CD14-positive monocyte (primary cell): ENCODE data around the gene CIAO2A. TPM values are rescaled to one million over a fixed set of nuclear protein-coding genes. Genes with fewer than 3 reads are reported as not detected.
"Not testable (repeated sequence)": the region's sequence is repeated elsewhere in the genome, so short reads cannot be mapped to it uniquely, and the experiment has no call there.

Source experiments
- DNase-seq, 3 donors: peaks; one replicate each; pipeline ENCODE4 v3.0.0-alpha.2; 2011 to 2022
- H2AFZ ChIP-seq: 2 replicates; pipeline ENCODE4 v1.6.0; 2012; ENCODE audit warnings: mild to moderate bottlenecking, low read depth, low read length, inconsistent platforms; ENCODE audit not compliant: insufficient read depth, poor library complexity, severe bottlenecking
- H3K27ac ChIP-seq, 2 donors: 1 replicate in 1 of 2; 2 replicates in 1 of 2; pipeline ENCODE4 v1.5.1; 2012 to 2013; ENCODE audit warnings: low read length in 2 of 2, control low read depth in 1 of 2, inconsistent platforms in 1 of 2, low read depth in 1 of 2, mild to moderate bottlenecking in 1 of 2
- H3K27me3 ChIP-seq, 2 donors: one replicate each; pipeline versions ENCODE4 v1.6.0 to v1.6.1; 2011 to 2013; ENCODE audit warnings: low read length in 2 of 2; ENCODE audit not compliant: control insufficient read depth in 2 of 2, insufficient read depth in 2 of 2
- H3K36me3 ChIP-seq, 2 donors: replicated peaks in 1 of 2; 1 replicate in 1 of 2; 2 replicates in 1 of 2; pipeline versions ENCODE4 v1.5.1 to v1.6.1; 2012 to 2013; ENCODE audit warnings: low read length in 2 of 2, control low read depth in 1 of 2, inconsistent platforms in 1 of 2, mild to moderate bottlenecking in 1 of 2; ENCODE audit not compliant: insufficient read depth in 2 of 2, control insufficient read depth in 1 of 2
- H3K4me1 ChIP-seq, 2 donors: 1 replicate in 1 of 2; 2 replicates in 1 of 2; pipeline versions ENCODE4 v1.5.1 to v1.6.1; 2012 to 2013; ENCODE audit warnings: low read length in 2 of 2, control low read depth in 1 of 2, inconsistent platforms in 1 of 2, mild to moderate bottlenecking in 1 of 2, moderate library complexity in 1 of 2; ENCODE audit not compliant: insufficient read depth in 2 of 2, control insufficient read depth in 1 of 2
- H3K4me2 ChIP-seq: replicated peaks from 2 replicates; pipeline ENCODE3; 2012; ENCODE audit warnings: low read length, moderate library complexity, mild to moderate bottlenecking; ENCODE audit not compliant: poor library complexity, severe bottlenecking; ENCODE audit errors: extremely low read depth
- H3K4me3 ChIP-seq, 3 experiments: fragments of 200-600 bp in 1 of 3; sonication (generic) in 1 of 3; replicated peaks in 1 of 3; 1 replicate in 2 of 3; 2 replicates in 1 of 3; pipeline ENCODE4 v1.5.1; 2011 to 2013; ENCODE audit warnings: low read length in 3 of 3, mild to moderate bottlenecking in 3 of 3, control low read depth in 2 of 3, low read depth in 2 of 3, inconsistent platforms in 1 of 3, moderate library complexity in 1 of 3
- H3K79me2 ChIP-seq: 2 replicates; pipeline ENCODE4 v1.6.0; 2012; ENCODE audit warnings: mild to moderate bottlenecking, control low read depth, inconsistent platforms, low read length, moderate library complexity; ENCODE audit not compliant: insufficient read depth
- H3K9ac ChIP-seq: 2 replicates; pipeline ENCODE4 v1.6.0; 2017; ENCODE audit warnings: low read length, mild to moderate bottlenecking; ENCODE audit not compliant: insufficient read depth, poor library complexity, severe bottlenecking
- H3K9me3 ChIP-seq, 2 donors: replicated peaks in 1 of 2; 1 replicate in 1 of 2; 2 replicates in 1 of 2; pipeline versions ENCODE4 v1.5.1 to v1.6.1; 2012 to 2013; ENCODE audit warnings: low read length in 2 of 2, control low read depth in 1 of 2; ENCODE audit not compliant: control insufficient read depth in 1 of 2, insufficient read depth in 1 of 2
- H4K20me1 ChIP-seq: 2 replicates; pipeline ENCODE4 v1.6.0; 2012; ENCODE audit warnings: mild to moderate bottlenecking, low read length, control low read depth, moderate library complexity; ENCODE audit not compliant: insufficient read depth
- H3K27ac Mint-ChIP-seq, 7 donors: one replicate each; pipeline ENCODE4 v1.8.0; 2020; ENCODE audit warnings: mild to moderate bottlenecking in 7 of 7, mixed read lengths in 7 of 7, moderate library complexity in 6 of 7, inconsistent platforms in 2 of 7
- H3K27me3 Mint-ChIP-seq, 3 donors: one replicate each; pipeline ENCODE4 v1.8.0; 2021 to 2022; ENCODE audit warnings: low read depth in 3 of 3, mild to moderate bottlenecking in 3 of 3, mixed read lengths in 3 of 3, moderate library complexity in 3 of 3, inconsistent platforms in 1 of 3
- H3K36me3 Mint-ChIP-seq, 2 donors: one replicate each; pipeline ENCODE4 v1.8.0; 2020; ENCODE audit warnings: mixed read lengths in 2 of 2, inconsistent platforms in 1 of 2, mild to moderate bottlenecking in 1 of 2
- H3K4me1 Mint-ChIP-seq: one replicate; pipeline ENCODE4 v1.8.0; 2020; ENCODE audit warnings: mild to moderate bottlenecking, mixed read lengths
- H3K4me3 Mint-ChIP-seq, 2 donors: one replicate each; pipeline ENCODE4 v1.8.0; 2020; ENCODE audit warnings: mild to moderate bottlenecking in 2 of 2, mixed read lengths in 2 of 2, moderate library complexity in 1 of 2
- H3K9me3 Mint-ChIP-seq, 7 donors: one replicate each; pipeline ENCODE4 v1.8.0; 2020 to 2022; ENCODE audit warnings: mixed read lengths in 7 of 7, mild to moderate bottlenecking in 6 of 7, moderate library complexity in 6 of 7, inconsistent platforms in 2 of 7
- WGBS: methylation state at CpG from one replicate; pipeline ENCODE4 v1.1.5; 2013; ENCODE audit warnings: missing lambda C conversion rate; ENCODE audit not compliant: insufficient coverage; 5-methylcytosine and 5-hydroxymethylcytosine counted together
- intact Hi-C, 2 donors: fragments of 100-400 bp; cut with micrococcal nuclease; formaldehyde crosslinking; loops; one replicate each; pipeline versions ENCODE4 v1.15.0 to v1.15.1; 2023
- polyA plus RNA-seq, 3 donors: library from polyadenylated mRNA; depleted of rRNA in 1 of 3; unstranded in 2 of 3; stranded (reverse) in 1 of 3; fragments of 300-500 nt in 2 of 3; fragments of >200 nt in 1 of 3; fragmentation: Illumina TruSeq in 2 of 3; gene quantifications; 1 replicate in 2 of 3; 2 replicates in 1 of 3; pipeline ENCODE4 v1.2.3, GENCODE V29; 2012 to 2021
- TF ChIP-seq, protein P1 (sequence below): fragments of 200-600 bp; IDR thresholded peaks from one replicate; pipeline ENCODE4 v1.8.0; 2022; ENCODE audit warnings: antibody characterized with exemption, mild to moderate bottlenecking

The CIAO2A gene
- polyA plus RNA-seq, 3 donors = 98.2 to 265 (median 261) TPM

DNA sequence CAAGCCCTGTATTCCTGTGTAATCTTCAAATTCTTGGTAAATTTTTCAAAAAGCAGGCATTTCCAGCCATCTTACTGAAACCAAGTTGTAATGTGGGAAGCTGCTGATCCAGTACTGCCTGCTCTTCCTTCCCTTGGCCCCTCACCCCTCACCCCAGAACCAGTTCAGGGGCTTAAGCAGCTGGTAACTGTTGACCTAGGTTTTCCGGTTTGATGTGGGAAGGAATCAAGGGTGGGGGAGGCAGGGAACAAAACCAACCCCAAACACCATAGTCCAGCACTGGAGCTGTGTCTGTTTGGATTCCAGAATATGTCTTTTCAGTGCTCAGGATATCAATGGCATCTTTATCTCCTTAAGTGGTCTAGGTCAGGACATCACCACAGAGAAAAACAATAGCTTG lies 28.8 kb upstream of the CIAO2A start:
- H3K27ac ChIP-seq = no peak overlapping the region
- no peak overlapping the region for H2AFZ ChIP-seq
- H3K4me1 ChIP-seq = no peaks in the 10 kb centered on the region
- no peaks in the 10 kb centered on the region for H3K27me3 ChIP-seq
- peaks cover 83 to 96% of the 10 kb centered on the region in 2 donors for H3K36me3 Mint-ChIP-seq
- no peak overlapping the region for H3K4me2 ChIP-seq
- TF ChIP-seq, protein P1, sequence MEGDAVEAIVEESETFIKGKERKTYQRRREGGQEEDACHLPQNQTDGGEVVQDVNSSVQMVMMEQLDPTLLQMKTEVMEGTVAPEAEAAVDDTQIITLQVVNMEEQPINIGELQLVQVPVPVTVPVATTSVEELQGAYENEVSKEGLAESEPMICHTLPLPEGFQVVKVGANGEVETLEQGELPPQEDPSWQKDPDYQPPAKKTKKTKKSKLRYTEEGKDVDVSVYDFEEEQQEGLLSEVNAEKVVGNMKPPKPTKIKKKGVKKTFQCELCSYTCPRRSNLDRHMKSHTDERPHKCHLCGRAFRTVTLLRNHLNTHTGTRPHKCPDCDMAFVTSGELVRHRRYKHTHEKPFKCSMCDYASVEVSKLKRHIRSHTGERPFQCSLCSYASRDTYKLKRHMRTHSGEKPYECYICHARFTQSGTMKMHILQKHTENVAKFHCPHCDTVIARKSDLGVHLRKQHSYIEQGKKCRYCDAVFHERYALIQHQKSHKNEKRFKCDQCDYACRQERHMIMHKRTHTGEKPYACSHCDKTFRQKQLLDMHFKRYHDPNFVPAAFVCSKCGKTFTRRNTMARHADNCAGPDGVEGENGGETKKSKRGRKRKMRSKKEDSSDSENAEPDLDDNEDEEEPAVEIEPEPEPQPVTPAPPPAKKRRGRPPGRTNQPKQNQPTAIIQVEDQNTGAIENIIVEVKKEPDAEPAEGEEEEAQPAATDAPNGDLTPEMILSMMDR = no peak
- H3K79me2 ChIP-seq = peaks cover 8% of the 10 kb centered on the region
- H3K36me3 ChIP-seq = peaks cover 92 to 98% of the 10 kb centered on the region in 2 donors
- H3K9ac ChIP-seq = no peak overlapping the region
- no peak for DNase-seq
- no peaks in the 10 kb centered on the region for H3K27me3 Mint-ChIP-seq
- H3K4me3 Mint-ChIP-seq = no peak overlapping the region
- no CpG with 5 or more reads among the region's 1 CpG for WGBS
- peak overlapping the region in 1 of 7 donors; percentile 35 for H3K27ac Mint-ChIP-seq
- H3K9me3 Mint-ChIP-seq = no peaks in the 10 kb centered on the region
- H3K4me1 Mint-ChIP-seq = no peaks in the 10 kb centered on the region
- intact Hi-C loops = no loop called here
- no peaks in the 10 kb centered on the region for H3K9me3 ChIP-seq
- H3K4me3 ChIP-seq = no peak overlapping the region
- peaks cover 52% of the 10 kb centered on the region for H4K20me1 ChIP-seq

DNA sequence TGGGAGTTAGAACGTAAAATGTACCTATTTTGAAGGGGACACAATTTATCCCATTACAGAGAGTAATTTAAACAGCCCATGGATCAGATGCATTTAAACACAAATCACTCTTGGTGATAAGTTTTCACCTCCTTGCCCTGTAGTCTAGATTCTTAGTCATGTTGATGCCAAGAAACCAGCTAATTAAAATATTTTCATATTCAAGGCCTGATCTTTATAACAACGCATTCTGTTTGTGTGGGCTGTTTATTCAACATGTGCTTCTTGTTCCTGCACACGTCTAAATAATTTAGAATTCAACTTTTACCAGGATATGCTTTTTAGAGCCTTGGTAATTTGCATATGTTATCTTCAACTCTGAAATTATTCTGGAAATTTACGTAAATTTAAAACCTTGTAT lies 28.0 kb upstream of the CIAO2A start:
- Histone ChIP-seq H3K4me3 (no peak overlapping the region), H3K4me1 (no peaks in the 10 kb centered on the region), H3K36me3 (peaks cover 92 to 98% of the 10 kb centered on the region in 2 donors), H3K9me3 (no peaks in the 10 kb centered on the region), H3K27ac (peak overlapping the region in 1 of 2 donors; percentile 31), H3K4me2 (no peak overlapping the region), H2AFZ (no peak overlapping the region), H3K9ac (no peak overlapping the region), H3K27me3 (no peaks in the 10 kb centered on the region), H4K20me1 (peaks cover 59% of the 10 kb centered on the region), H3K79me2 (peaks cover 13% of the 10 kb centered on the region)
- no peak overlapping the region for H3K4me3 Mint-ChIP-seq
- no peak overlapping the region for H3K27ac Mint-ChIP-seq
- no CpG with 5 or more reads among the region's 4 CpGs for WGBS
- H3K36me3 Mint-ChIP-seq = peaks cover 81 to 96% of the 10 kb centered on the region in 2 donors
- TF ChIP-seq, protein P1 = no peak
- no peaks in the 10 kb centered on the region for H3K27me3 Mint-ChIP-seq
- H3K4me1 Mint-ChIP-seq = no peaks in the 10 kb centered on the region
- no peak for DNase-seq
- H3K9me3 Mint-ChIP-seq = no peaks in the 10 kb centered on the region
- intact Hi-C loops = no loop called here

DNA sequence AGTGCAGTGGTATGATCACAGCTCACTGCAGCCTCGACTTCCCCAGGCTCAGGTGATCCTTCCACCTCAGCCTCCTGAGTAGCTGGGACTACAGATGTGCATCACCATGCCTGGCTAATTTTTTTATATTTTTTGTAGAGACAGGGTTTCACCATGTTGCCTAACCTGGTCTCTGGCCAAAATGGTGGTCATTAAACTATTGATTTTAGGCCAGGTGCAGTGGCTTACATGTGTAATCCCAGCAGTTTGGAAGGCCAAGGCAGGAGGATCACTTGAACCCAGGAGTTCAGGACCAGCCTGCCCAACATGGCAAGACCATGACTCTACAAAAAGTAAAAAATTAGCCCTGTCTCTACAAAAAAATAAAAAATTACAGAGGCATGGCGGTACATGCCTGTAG lies 26.7 kb upstream of the CIAO2A start:
- H3K4me1 ChIP-seq, H3K9ac ChIP-seq, H3K27me3 Mint-ChIP-seq, H3K4me3 Mint-ChIP-seq, H3K9me3 ChIP-seq, H3K9me3 Mint-ChIP-seq, intact Hi-C loops, H3K4me2 ChIP-seq, DNase-seq, H3K4me3 ChIP-seq, H3K4me1 Mint-ChIP-seq, H2AFZ ChIP-seq, H3K27ac ChIP-seq, H3K27me3 ChIP-seq: not testable (repeated sequence)
- 100% methylated on average over 2 of the region's 2 CpGs for WGBS
- H3K36me3 ChIP-seq = peaks cover 92 to 98% of the 10 kb centered on the region in 2 donors
- H3K36me3 Mint-ChIP-seq = peaks cover 81 to 94% of the 10 kb centered on the region in 2 donors
- H3K27ac Mint-ChIP-seq = peak overlapping the region in 1 of 7 donors; percentile 25
- H4K20me1 ChIP-seq = peaks cover 72% of the 10 kb centered on the region
- H3K79me2 ChIP-seq = peaks cover 26% of the 10 kb centered on the region
